HT-29 (cell line): ENCODE measurements around the gene DCDC2B. TPM values are rescaled to one million over a fixed set of nuclear protein-coding genes. Genes with fewer than 3 reads are reported as not detected.
"Not testable (repeated sequence)": the region's sequence is repeated elsewhere in the genome, so short reads cannot be mapped to it uniquely, and the experiment has no call there.

ENCODE experiments used
- DNase-seq: peaks from one replicate; pipeline ENCODE4 v3.0.0-alpha.2; 2015; ENCODE audit warnings: low spot score
- total RNA-seq: library from RNA; depleted of rRNA; stranded (reverse); fragments of >200 nt; shearing (Covaris generic); gene quantifications from 2 replicates; pipeline ENCODE4 v1.2.3, GENCODE V29; 2014; rRNA removed

Gene DCDC2B
- not detected in 2 replicates for total RNA-seq

DNA sequence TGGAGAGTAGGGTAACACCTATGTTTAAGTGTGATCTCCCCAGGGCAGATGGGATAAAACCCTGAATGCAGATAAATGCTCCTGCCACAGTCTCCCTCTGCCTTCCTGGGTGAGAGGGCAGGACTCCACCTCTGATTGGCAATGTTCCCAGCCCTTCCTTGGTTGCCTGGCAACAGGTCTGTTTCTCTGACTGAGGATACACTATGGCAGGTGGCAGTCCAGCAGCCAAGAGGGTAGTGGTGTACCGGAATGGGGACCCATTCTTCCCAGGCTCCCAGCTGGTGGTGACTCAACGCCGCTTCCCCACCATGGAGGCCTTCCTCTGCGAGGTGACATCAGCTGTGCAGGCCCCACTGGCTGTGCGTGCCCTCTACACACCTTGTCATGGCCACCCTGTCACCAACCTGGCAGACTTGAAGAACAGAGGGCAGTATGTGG, at the start of gene DCDC2B:
Gene DCDC2B (plus strand): TSS at position 199 of the 438 bp plus-strand sequence. CDS start 5 bp downstream, at position 204.
- peak; percentile 99 for DNase-seq

DNA sequence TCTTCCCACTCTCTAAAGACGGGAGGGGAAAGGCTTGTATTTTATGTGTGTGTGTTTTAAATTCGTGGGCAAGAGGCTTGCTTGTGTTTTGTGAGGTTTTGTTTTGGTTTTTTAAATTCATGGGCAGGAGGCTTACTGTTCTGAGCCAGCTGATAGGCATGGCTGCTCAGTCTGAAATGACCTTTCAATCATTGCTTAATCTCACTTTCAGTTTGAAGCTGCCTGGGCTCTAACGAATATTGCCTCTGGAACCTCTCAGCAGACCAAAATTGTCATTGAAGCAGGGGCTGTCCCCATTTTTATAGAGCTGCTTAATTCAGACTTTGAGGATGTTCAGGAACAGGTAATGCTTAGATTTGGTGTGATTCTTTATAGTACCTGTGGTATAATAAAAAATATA, 49.7 kb upstream of the DCDC2B start:
- no peak for DNase-seq

DNA sequence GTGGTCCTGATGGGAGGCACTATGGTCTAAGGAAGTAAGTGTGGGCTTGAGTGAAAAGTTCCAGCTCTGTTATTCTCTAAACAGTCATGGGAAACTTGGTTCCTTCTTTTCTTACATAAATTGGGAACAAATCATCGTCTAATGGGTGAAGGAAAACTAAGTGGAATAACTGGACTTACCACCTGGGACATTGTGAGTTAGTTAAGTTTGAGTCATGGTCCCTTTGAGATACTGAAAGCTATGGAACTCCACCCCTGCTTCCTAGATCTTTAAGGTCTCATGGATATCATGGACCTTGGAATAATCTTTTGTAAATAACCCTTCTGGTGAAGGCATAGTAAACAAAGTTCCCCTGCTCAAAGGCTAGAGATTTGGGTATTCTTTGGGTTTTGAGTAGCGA, 45.5 kb upstream of the DCDC2B start:
- no peak for DNase-seq

DNA sequence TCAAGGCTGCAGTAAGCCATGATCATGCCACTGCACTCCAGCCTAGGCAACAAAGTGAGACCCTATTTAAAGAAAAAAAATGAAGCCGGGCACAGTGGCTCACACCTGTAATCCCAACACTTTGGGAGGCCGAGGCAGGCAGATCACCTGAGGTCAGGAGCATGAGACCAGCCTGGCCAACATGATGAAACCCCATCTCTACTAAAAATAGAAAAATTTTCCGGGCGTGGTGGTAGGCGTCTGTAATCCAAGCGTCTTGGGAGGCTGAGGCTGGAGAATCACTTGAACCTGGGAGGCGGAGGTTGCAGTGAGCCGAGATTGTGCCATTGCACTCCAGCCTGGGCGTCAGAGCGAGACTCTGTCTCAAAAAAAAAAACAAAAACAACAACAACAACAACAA, 43.3 kb upstream of the DCDC2B start:
- not testable (repeated sequence) for DNase-seq

DNA sequence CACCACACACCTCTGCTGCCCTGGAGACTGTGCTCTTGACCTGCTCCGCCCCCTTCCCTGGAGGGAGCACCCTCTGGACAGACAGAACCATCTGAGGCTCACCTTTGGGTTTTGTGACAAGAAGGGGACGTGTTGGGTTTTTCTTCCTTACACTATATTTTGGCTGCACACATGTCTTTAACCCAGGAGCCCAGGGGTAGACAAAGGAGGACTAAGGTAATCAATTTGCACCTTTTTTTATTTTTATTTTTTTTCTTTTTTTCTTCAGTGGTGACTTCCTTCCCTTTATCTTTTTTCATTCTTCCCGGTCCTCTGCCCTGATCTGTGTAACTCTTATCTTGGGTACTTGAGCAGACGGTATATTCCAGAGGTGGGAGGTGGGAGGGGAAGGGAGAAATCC, 37.9 kb upstream of the DCDC2B start:
- no peak for DNase-seq

DNA sequence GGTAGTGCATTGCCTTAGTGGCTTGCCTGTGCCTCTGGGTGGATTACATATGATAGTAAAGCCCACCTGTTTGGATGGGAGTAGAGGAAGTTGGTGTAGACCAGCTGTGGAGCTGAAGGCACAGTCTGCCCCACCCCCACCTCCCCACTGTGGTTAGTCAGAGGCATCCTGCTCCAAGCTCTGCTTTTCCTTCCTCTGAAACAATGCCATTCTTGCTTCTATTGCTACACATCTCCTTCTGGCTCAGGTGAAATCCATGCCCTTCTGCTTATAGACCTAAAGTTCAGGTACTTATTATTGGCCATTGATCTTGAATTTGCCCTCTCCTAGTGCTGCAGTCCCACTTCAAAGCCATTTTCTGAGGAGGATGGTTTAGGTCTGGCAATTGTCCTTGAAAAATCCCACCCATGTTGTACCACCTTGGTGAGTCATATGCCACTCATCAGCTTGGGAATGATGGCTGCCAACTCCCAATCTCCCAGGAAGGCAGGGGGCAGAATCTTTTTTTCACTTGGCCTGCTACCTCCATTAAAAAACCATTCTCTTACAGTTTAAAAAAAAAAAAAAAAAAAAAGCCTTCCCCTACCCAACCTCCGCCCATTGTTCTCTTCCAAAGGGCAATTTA, 36.2 kb upstream of the DCDC2B start:
- no peak for DNase-seq

DNA sequence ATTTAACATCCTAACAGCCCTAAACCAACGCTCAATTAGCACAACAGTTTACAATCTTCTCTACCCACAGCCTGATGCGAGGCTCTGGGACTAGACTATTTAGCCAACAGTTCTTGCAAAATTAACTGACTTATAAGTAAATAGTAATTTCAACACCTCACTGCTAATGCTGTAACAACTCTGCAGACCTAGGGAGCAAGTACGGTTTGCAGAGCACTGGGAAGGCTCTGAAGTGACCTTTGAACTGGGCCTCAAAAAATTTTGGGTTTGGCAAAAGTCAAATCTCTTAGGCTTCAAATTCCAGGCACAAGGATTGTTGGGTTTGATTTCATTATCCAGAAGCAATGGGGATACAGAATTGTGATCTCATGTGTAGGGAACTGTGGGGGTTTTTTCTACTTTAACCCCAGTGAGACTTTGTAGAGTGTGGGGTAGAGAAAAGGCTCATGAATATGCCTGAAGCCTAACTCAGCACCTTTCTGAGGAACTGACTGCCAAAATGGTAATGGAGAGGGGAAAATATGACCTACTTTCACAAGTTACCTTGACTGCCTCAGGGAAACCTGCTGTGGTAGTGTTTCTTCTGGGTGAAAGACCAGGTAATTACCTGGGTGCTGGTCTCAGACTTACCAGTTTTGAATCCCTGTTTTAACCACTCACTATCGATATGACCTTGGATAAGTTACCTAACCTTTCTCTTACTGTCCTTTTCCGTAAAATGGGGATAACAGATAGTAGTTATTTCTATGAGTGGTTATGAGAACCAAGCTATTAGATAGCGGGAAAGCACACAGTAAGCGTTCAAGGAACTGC, 30.3 kb upstream of the DCDC2B start:
- DNase-seq: no peak

DNA sequence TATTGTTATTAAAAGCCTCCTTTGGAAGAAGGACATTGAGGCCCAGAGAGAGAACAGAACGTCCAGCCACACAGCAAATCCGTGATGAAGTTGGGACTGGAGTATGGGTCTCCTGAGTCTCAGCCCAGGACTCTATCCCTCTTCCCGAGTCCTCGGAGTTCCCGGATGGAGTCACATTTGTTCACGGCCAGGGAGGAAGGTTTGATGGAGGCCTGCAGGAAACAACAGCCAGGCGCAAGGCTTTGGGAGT, 29.8 kb upstream of the DCDC2B start:
- DNase-seq: no peak

DNA sequence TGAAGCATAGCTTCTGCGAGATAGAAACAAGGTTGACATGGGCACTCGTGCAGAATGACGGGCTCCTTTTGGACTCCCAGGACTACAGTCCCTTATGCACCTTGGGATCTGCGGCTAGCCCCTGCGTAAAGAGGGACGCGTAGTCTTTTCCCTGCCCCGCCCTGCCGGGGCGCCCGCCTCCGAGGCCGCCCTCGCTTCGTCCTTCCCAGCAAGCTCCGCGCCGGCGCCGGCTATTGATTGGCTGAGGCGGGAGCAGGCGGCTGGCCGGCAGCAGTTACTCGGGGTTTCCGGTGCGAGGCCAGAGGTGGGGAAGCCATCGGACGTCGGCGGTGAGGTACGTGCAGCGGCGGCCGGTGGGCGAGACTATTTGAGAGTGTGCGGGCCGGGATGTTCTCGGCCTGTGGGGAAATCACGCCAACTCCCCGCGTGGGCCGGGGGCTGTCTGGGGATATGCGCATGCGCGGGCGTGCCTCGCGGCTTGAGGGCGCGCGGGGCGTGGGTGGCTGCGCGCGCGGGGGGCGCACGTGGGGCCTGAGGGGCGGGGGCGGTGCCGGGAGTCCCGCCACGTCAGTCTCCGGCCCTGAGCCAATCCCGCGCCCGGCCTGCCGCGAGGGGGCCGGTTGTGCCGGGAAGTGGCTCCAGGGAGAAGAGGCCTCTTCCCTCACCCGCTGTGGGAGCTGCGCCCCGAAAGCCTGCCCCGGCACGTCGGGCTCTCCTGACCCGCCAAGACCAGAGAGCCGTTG, 29.3 kb upstream of the DCDC2B start, which contains the start of gene TXLNA:
Gene TXLNA (plus strand): TSS at position 233 of the 743 bp plus-strand sequence. CDS start 671 bp downstream, outside the sequence.
- peak; percentile 91 for DNase-seq

DNA sequence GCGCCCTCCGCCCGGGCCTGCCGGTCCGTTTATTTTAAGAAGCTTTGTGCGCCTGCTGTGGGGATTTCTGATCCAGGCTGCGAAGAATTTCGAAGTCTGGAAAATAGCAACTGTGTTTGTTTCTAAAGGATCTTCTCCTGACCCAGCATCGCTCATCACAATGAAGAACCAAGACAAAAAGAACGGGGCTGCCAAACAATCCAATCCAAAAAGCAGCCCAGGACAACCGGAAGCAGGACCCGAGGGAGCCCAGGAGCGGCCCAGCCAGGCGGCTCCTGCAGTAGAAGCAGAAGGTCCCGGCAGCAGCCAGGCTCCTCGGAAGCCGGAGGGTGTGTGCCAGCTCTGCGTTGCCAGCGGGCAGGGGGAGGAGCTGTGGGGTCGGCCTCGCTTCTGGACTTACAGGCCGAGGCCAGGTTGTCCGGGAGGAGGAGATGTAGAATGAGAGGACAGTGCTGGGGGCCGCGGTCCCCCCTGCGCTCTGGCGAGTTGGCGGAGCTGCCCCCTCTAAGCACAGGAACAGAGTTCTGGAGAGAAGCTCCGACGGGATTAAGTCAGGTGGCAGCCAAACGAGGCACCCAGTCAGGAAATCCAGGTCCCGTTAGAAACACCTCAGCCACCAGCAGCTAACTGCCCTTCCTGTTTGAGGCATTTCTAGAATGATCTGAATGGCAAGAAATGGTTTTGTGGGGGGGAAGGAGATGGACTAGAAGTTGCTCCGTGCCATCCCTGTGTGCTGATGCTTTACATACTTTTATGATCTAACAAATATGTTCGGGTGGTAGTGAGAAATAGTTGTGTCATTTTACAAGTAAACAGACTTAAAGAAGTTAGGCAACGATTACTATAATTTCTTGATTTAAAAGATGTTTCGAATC, 28.5 kb upstream of the DCDC2B start:
- DNase-seq: peak; percentile 51

DNA sequence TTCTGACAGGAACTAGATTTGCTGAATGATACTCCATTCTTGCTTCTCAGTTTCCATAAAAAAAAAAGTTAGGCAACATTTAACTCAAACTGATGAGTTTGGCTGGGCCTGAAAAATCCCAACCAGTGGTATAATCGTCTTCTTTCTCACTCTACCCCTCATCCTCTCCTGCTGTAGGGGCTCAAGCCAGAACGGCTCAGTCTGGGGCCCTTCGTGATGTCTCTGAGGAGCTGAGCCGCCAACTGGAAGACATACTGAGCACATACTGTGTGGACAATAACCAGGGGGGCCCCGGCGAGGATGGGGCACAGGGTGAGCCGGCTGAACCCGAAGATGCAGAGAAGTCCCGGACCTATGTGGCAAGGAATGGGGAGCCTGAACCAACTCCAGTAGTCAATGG, 27.8 kb upstream of the DCDC2B start:
- no peak for DNase-seq

DNA sequence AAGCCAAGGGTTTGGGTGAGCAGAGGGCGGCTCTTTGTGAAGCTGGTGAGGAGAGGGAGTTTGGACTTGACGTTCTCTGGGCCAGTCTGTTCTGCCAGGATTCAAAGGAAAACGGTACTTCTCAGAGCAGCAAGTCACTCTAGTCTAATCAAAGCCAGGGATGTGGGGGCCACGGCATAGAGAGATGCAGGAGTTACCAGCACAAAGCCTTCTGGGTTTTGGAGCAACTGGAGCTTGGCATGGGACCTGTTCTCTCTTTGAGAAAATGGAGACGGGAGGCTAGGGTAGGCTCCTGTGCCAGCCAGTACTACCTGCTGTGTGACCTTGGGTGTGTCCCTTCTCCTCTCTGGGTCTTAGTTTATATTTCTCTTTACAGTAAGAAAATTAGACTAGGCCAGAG, 27.3 kb upstream of the DCDC2B start:
- DNase-seq: no peak

DNA sequence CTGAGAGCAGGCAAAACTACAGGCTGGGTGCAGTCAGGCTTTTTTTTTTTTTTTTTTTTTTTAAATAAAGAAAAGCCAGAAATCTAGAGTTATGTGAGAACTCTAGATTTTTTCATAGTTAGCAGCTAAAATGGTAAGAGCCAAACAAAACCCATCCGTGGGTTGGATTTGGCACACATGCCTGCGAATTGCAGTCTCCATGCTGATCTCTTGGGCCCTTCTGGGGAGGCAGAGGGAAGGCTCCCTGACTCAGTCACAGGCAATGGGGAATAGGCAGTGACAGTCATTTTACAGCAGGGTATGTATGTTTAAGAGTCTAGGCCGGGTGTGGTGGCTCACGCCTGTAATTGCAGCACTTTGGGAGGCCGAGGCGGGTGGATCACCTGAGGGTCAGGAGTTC, 26.8 kb upstream of the DCDC2B start:
- no peak for DNase-seq

DNA sequence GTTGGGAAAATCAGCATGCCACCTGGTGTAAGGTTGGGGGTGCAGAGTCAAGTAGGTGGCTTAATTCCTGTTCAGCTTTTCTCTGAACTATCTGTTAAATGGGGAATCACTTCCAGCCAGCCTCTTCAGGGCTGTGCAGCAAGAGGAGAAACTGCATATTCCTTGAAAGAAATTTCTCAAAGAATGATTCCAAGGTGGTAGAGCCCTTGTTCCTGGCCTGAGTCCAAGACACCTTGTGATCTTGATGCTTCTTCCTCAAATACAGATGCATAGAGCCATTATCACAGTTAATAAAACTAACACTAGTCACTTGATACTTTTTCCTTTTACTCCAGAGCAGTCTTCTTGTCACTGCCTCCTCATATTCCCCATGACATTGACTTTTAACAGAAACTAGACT, 24.2 kb upstream of the DCDC2B start:
- no peak for DNase-seq

DNA sequence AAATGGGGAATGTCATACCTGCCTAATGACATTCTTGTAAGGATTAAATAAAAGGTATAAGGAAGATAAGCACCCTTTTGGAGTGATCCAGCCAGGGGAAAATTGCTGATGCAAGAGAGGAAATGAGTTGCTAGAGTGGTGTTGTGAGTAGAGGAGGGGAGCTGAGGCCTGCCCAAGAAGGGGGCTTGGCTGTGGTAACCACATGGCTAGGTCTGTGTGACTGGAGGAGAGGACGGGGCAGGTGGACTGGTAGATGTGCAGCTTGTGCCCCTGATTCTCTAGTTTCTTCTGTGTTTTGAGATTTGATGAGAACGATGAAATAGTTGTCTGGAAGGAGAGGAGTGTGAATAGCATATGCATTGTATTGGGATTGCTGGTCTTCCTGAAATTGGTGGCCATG, 22.8 kb upstream of the DCDC2B start:
- no peak for DNase-seq

DNA sequence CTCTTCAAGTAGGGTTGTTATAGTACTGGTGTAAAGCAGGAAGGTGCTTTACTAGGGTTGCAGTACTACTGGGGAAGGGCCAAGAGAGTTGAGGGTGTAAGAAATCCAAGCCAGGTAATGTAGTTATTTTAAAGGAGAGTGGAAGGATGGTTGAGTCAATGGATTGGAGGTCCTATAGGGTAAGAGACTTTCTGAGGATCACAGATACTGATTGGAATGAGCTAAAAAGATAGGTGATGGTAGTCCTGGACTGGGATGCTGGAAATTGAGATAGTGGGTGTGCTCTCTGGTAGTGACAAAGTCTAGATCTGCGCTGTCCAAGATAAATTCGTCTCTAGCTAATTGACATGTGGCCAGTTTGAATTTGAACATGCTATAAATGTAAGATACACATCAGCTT, 22.4 kb upstream of the DCDC2B start:
- no peak for DNase-seq

DNA sequence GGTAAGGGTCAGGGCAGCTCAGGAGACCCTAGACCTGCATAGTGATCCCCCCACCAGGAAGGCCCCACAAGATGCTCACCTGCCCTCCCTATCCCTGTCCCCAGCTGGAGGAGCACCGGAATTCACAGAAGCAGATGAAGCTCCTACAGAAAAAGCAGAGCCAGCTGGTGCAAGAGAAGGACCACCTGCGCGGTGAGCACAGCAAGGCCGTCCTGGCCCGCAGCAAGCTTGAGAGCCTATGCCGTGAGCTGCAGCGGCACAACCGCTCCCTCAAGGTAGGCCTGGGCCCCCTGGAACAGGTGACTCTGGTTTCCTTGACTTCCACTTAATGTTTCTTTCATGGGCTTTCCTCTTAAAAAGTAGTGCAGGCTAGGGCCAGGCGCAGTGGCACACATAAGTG, 21.0 kb upstream of the DCDC2B start:
- no peak for DNase-seq

DNA sequence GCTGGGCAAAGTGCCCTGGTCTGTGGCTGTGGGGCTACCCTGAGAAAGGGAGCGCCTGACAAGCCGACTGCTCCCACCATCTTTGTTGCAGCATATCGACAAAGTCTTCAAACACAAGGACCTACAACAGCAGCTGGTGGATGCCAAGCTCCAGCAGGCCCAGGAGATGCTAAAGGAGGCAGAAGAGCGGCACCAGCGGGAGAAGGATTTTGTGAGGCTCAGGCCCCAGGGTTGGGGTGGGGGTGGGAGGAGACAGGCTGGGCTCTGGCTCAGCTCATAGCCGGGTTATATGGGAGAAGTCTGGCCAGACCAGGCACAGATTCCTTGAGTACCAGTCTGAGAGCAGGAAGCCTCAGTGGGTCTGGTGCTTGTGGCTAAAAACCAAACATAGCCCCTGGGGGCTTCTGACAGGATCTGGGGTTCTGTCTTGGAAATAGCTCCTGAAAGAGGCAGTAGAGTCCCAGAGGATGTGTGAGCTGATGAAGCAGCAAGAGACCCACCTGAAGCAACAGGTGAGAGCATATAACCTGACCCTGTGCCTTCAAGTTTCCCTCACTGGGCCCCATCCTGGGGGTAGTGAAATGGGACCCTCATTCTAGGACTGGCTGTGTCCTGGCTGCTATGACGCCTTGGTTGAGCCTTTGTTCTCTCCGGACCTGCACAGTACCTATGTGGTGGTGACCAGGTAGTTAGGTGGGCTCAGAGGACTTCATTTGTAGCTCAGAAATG, 16.5 kb upstream of the DCDC2B start:
- no peak for DNase-seq

DNA sequence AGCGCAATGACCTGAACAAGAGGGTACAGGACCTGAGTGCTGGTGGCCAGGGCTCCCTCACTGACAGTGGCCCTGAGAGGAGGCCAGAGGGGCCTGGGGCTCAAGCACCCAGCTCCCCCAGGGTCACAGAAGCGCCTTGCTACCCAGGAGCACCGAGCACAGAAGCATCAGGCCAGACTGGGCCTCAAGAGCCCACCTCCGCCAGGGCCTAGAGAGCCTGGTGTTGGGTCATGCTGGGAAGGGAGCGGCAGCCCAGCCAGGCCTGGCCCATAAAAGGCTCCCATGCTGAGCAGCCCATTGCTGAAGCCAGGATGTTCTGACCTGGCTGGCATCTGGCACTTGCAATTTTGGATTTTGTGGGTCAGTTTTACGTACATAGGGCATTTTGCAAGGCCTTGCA, 13.9 kb upstream of the DCDC2B start:
- DNase-seq: no peak

DNA sequence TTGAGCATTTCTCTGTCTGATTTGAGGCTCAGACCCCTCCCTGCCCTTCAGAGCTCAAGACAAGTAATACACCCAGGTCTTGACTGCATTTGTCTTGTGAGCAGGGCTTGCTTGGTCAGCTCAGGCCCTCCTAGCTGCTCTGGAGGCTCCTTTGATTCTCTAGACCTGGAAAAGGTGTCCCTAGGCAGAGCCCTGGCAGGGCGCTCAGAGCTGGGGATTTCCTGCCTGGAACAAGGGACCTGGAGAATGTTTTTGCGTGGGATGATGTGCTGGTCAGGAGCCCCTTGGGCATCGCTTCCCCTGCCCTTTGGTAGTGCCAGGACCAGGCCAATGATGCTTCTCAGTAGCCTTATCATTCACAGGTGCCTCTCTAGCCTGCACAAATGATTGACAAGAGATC, 13.4 kb upstream of the DCDC2B start:
- DNase-seq: no peak
